Measurements from ENCODE around the gene NUP54.
A peak's percentile ranks its signal among the peaks of the same experiment; 100 is the strongest.

Gene NUP54

GRCh38 chr4:76148142-76148865 is at the start of gene NUP54:
NUP54 (minus strand) TSS chr4:76148397; CDS start chr4:76148374, 23 bp downstream.
- DNase-seq, result peak; percentile 94 to 97 (median 97)

GRCh38 chr4:76197031-76197743 is 49.0 kb upstream of the NUP54 start:
- DNase-seq, result peak in 1 of 3 experiments; percentile 62

GRCh38 chr4:76196376-76196775 is 48.2 kb upstream of the NUP54 start:
- no peak for DNase-seq

- DNase-seq, result no peak
Observed at GRCh38 chr4:76195326-76195725, 47.1 kb upstream of the NUP54 start.

- DNase-seq, result no peak
Observed at GRCh38 chr4:76194325-76194724, 46.1 kb upstream of the NUP54 start.

DNA sequence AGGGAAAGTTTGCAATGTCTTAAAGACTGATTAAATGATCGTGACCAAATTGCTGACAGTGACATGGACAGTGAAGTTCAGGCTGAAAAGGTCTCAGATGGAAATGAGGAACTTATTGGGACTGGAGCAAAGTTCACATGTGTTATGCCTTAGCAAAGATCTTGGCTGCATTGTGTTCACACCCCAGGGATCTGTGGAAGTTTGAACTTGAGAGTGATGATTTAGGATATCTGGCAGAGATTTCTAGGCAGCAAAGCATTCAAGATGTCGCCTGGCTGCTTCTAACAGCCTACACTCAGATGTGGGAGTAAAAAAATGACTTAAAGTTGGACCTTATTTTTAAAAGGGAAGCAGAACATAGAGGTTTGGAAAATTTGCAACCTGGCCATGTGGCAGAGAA is 44.0 kb upstream of the NUP54 start:
- DNase-seq, result no peak

GRCh38 chr4:76188557-76188956 is 40.4 kb upstream of the NUP54 start:
- no peak for DNase-seq

- DNase-seq, result no peak
Observed at GRCh38 chr4:76188149-76188548, 40.0 kb upstream of the NUP54 start.

DNA sequence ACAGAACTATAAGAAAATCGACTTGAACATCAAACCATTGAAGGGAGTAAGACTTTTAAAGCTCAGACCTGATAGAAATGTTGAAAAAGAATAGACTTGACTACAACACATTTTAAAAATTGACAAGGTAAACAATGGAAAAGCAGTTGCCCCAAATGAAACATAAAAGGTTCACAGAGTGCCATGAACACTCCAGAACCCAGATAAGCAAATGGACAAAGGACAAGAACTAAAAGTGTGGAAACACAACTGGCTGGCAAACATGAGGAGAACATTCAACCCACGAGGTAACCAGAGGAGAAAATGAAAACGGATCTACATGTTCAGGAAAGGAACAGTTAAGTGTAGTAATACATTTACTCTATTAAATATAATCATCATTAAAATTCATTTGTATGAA is 39.0 kb upstream of the NUP54 start:
- DNase-seq, result no peak

DNA sequence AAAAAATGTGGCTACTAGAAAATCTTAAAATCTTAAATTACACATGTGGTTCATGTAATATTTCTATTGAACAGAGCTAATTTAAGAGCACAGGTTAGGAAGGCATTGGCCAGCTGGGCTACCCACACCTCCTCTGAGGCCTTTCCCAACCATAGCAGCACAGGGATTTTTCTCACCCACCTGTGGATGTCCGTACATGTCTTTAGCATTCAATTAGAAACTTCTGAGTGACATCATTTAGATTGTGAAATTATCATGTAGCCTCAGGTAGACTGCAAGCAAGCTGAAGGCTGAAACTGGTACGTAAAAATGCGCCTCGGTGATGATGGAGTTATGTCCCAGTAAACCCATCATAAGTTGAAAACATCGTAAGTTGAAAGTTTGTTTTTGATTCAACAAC is 34.3 kb upstream of the NUP54 start:
- DNase-seq, result no peak

- peak; percentile 69 to 90 (median 88) for DNase-seq
Observed at GRCh38 chr4:76179398-76180318, 31.5 kb upstream of the NUP54 start.

DNA sequence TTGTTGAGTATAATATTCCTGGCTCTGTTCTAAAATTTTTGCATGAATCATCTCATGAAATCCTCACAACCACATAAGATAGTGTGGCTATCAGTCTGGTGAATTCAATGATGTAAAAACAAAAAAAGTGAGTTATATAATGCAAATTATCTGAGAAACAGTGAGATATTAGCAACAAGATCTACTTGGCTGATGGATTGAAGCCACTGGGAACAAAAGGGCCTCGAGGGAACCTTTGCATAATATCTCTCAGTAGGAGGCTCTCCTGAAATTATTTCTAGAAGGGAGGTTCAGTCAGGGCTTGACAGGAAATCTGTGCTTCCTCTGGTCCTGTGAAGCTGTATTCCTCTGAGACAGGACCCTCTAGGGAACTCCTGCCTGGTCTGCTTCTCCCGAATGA is 30.1 kb upstream of the NUP54 start:
- no peak for DNase-seq

DNA sequence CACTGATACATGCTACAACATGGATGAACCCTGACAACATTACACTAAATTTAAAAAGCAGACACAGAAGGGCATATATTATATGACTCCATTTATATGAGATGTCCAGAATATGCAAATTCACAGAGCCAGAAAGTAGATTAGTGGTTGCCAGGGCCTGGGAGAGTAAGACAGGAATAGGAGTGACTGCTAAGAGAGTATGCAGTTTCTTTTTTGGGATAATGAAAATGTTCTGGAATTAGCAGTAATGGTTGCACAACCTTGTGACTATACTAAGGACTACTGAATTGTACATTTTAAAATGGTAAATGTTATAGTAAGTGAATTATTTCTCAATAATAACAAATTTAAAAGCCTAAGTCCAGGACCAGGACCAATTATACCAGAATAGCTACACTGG is 29.5 kb upstream of the NUP54 start:
- DNase-seq, result no peak

GRCh38 chr4:76175336-76175735 is 27.1 kb upstream of the NUP54 start:
- DNase-seq, result no peak

- no peak for DNase-seq
Observed at GRCh38 chr4:76174216-76174615, 26.0 kb upstream of the NUP54 start.

DNA sequence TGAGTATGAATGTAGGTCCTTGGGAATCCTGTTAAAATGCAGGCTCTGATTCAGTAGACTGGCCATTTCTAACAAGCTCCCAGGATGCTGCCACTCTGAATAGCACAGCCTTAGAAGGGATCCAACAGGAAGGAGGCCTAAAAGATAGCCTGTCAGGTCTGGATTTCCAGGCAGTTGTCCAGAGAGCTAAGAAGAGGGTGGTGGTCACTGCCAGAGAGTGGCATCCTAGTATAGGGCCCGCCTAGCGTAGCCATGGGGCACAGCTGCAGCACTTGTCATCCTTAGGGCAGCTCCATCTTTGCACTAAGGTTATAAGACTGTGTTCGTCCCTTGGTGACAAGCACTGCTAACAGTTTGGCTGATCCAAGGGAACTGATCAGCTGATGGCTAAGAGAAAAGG is 20.5 kb upstream of the NUP54 start:
- DNase-seq, result no peak

DNA sequence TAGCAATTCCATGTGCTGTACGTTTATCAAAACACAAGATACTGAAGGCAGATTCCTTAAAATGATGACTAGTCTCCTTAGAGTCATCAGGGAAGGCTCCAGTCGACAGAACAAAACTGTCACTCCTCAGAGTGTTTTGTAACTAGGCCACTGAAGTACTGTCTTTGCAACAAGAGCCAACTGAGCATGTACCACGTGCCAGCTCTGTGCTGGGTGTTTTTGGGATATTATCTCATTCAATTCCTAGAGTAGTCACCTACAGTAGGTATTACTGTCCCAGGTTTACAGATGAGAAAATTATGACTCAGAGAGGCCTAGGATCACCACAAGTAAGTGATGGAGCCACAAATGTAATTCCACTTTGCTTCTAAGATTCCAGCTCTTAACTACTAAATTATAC is 18.3 kb upstream of the NUP54 start:
- DNase-seq, result no peak

DNA sequence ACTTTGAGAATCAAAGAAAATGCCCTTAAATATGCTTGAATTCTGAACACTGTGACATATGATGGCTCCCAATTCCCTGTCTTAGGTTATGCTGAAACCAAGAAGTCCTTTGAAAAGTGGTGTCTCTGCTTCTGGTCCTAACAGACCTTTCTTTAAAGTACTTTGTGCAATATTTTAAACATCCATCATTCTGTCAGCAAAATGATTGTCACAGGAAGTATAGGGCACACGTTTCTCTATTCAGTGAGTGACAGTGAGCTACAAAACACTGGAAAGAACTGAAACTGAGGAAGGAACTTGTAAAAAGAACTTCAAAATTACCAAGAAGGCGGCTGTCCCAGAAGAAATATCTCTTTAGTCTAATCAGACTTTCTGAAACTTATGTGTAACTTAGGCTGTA is 12.2 kb upstream of the NUP54 start:
- DNase-seq, result no peak

- peak in 2 of 3 experiments; percentile 9 to 13 for DNase-seq
Observed at GRCh38 chr4:76156635-76157034, 8.4 kb upstream of the NUP54 start.

- DNase-seq, result no peak
Observed at GRCh38 chr4:76155979-76156378, 7.8 kb upstream of the NUP54 start.

GRCh38 chr4:76153356-76153755 is 5.2 kb upstream of the NUP54 start:
- no peak for DNase-seq

- peak; percentile 72 to 93 (median 88) for DNase-seq
Observed at GRCh38 chr4:76147454-76148141, 599 bp downstream of the NUP54 start.

DNA sequence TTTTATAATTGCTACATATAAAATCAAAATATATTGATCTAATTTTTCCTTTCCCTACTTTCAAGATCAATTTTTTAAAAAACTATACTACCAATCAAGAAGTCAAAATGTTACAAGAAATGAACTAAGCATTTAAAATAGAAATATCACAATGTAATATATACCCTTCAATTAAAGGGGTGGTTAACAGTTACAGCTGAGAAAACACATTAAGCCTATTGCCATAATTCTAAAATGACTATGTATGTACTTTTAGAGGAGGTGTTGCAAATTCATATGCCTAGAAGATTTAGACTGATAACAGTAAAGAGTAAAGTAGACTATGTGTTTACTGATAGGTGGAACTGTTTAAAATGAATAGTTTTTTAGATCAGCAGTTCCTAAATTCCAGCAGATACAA is 3.7 kb downstream of the NUP54 start:
- peak in 1 of 3 experiments; percentile 11 for DNase-seq

Data from NCI-H1417 (cell line).